BJ (cell line): Measurements from ENCODE around the gene FAM171A1. TPM values are rescaled to one million over a fixed set of nuclear protein-coding genes. Genes with fewer than 3 reads are reported as not detected.
"Not testable (repeated sequence)": the region's sequence is repeated elsewhere in the genome, so short reads cannot be mapped to it uniquely, and the experiment has no call there.

ENCODE experiments used
- CTCF ChIA-PET: fragments of 350-600 bp; formaldehyde crosslinking; extraction: SDS; loops from one replicate; lab custom pipeline; 2021; ENCODE audit warnings: antibody characterized with exemption, inconsistent platforms; lab: Yijun Ruan, JAX
- POLR2A ChIA-PET: fragments of 300-600 bp; sonication (Branson Sonifier 250); formaldehyde crosslinking; extraction: SDS; loops from one replicate; lab custom pipeline; 2021; ENCODE audit warnings: antibody characterized with exemption; lab: Charles Lee
- DNase-seq: peaks from one replicate; pipeline ENCODE4 v3.0.0-alpha.2; 2011; ENCODE audit warnings: low read depth
- H3K27me3 ChIP-seq: 2 replicates; pipeline ENCODE4 v1.6.0; 2011; ENCODE audit warnings: low read length; ENCODE audit not compliant: control insufficient read depth, insufficient read depth
- H3K36me3 ChIP-seq: 2 replicates; pipeline ENCODE4 v1.5.1; 2011; ENCODE audit warnings: low read length; ENCODE audit not compliant: control insufficient read depth, insufficient read depth
- H3K4me3 ChIP-seq: 2 replicates; pipeline ENCODE4 v1.5.1; 2011; ENCODE audit warnings: low read depth, mild to moderate bottlenecking, control low read depth, low read length
- polyA plus RNA-seq: library from polyadenylated mRNA; depleted of rRNA; stranded (reverse); fragments of >200 nt; gene quantifications from 2 replicates; pipeline ENCODE4 v1.2.3, GENCODE V29; 2011
- TF ChIP-seq, protein P1 (sequence below): IDR thresholded peaks from 2 replicates; pipeline ENCODE4 v1.5.1; 2011; ENCODE audit warnings: low read depth, mild to moderate bottlenecking, control low read depth, inconsistent platforms, low read length, moderate library complexity; ENCODE audit not compliant: insufficient read depth

FAM171A1 gene
- polyA plus RNA-seq, 1 experiment = 18.4 TPM

DNA sequence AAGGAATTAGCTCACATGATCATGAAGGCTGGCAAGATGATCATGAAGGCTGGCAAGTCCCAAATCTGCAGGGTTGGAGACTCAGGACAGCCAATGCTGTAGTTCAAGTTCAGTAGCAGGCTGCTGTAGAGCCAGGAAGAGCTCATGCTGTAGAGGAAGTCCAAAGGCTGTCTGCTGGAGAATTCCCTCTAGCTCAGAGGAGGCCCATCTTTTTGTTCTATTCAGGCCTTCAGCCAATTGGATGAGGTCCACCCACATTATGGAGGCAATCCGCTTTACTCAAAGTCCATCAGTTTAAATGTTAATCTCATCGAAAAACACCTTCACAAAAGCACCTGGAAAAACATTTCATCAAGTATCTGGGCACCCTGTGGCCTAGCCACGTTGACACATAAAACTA lies 24.8 kb upstream of the FAM171A1 start:
- CTCF ChIA-PET = no interaction called here
- no peak overlapping the region for H3K4me3 ChIP-seq
- POLR2A ChIA-PET = no interaction called here
- TF ChIP-seq, protein P1, sequence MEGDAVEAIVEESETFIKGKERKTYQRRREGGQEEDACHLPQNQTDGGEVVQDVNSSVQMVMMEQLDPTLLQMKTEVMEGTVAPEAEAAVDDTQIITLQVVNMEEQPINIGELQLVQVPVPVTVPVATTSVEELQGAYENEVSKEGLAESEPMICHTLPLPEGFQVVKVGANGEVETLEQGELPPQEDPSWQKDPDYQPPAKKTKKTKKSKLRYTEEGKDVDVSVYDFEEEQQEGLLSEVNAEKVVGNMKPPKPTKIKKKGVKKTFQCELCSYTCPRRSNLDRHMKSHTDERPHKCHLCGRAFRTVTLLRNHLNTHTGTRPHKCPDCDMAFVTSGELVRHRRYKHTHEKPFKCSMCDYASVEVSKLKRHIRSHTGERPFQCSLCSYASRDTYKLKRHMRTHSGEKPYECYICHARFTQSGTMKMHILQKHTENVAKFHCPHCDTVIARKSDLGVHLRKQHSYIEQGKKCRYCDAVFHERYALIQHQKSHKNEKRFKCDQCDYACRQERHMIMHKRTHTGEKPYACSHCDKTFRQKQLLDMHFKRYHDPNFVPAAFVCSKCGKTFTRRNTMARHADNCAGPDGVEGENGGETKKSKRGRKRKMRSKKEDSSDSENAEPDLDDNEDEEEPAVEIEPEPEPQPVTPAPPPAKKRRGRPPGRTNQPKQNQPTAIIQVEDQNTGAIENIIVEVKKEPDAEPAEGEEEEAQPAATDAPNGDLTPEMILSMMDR = no peak
- DNase-seq = no peak
- peaks cover 4% of the 10 kb centered on the region; the same call in 1 of the 2 replicates for H3K27me3 ChIP-seq
- no peaks in the 10 kb centered on the region for H3K36me3 ChIP-seq

DNA sequence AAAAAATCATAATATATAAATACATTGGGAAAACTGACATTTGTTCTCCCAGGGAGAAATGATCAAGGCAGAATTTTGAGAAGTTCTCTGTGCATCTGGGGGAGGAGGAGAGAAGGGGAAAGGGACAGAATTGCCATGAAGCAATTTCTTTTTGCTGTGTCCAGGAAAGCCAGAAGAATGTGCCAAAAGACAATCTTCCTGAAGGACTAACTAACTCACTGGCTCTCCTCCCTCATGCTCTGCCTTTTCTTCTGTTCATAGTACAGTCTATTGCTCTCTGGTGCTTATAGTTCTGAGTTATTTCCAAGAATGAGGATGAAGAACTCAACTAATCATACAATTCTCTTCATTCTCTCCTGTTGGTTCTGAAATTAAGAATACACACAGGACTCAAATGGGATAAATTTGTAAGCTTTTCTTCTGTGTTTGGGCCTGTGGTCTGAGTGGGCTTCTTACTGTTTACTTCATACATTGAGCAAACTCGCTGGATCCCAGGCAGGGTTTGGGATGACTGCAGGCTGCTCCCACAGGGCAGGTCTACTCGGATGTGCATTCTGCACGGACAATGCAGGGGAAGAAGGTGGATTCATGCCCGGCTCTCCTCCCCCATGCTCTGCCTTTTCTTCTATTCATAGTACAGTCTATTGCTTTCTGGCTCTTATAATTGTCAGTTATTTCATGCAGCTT lies 22.2 kb upstream of the FAM171A1 start:
- no peak for DNase-seq
- ChIA-PET POLR2A (no interaction called here), CTCF (interaction anchor here (0.6 kb wide), 1 partner anchor 264 kb away, joined by 3 read pairs; no protein-coding TSS in a partner anchor)
- no peaks in the 10 kb centered on the region for H3K36me3 ChIP-seq
- TF ChIP-seq, protein P1 = no peak
- H3K4me3 ChIP-seq = no peak overlapping the region
- H3K27me3 ChIP-seq = no peaks in the 10 kb centered on the region

DNA sequence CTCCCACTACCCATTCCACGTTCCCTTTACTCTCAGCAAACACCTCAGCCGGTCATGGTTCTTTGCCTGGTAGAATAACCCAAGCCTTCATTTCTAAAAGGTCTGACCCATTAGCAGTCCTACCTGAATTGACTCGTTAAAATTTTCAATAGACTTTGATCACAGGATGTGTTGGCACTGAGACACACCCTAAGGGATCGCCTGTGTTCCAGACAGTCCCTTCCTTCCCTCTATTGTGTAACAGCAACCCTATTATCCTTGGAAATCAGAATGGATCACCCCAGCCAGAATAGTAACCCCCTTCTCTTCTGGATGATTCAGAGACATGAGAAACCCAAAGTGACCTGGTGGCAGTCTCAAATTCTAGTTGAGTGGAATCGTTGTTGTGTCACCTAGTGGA lies 20.4 kb upstream of the FAM171A1 start:
- ChIA-PET CTCF (no interaction called here), POLR2A (no interaction called here)
- H3K36me3 ChIP-seq = no peaks in the 10 kb centered on the region
- no peak overlapping the region for H3K4me3 ChIP-seq
- DNase-seq = no peak
- TF ChIP-seq, protein P1 = no peak
- peaks cover 3% of the 10 kb centered on the region for H3K27me3 ChIP-seq

DNA sequence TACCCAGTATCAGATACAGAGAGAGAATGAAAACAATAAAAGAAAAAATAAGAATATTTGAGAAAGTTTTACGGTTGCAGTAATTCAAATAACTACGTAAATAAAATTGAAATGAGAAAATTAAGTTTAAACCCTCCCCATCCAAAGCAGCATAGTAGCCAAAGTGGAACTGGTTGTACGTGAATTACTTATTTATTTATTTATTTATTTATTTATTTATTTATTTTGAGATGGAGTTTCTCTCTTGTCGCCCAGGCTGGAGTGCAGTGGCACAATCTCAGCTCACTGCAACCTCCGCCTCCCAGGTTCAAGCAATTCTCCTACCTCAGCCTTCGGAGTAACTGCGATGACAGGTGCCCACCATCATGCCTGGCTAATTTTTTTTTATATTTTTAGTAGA lies 17.1 kb upstream of the FAM171A1 start:
- DNase-seq, H3K27me3 ChIP-seq, CTCF ChIA-PET, POLR2A ChIA-PET, H3K4me3 ChIP-seq, H3K36me3 ChIP-seq: not testable (repeated sequence)

DNA sequence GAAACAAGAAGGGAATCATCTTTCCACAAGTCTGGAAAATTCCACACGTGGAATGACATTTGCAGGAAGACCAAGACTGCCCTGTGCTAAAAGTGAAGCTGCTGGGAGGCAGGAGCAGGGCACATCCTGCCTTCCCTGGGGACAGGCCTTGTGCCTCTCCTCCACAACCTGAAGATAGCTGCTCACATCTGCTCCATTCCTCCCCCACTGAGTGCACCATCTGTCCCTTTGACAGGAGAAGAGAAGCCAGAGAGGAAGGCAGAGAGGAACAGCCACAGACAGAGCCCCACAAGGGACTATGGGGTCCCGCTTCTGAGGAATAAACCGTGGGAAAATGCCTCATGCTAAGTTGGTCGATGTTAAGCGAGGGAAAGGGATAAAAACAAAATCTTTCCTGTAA lies 15.9 kb upstream of the FAM171A1 start:
- no peak for DNase-seq
- Histone ChIP-seq H3K4me3 (no peak overlapping the region), H3K36me3 (no peaks in the 10 kb centered on the region), H3K27me3 (peaks cover 7% of the 10 kb centered on the region)
- TF ChIP-seq, protein P1 = no peak
- ChIA-PET POLR2A (no interaction called here), CTCF (interaction anchor here (2.2 kb wide), 1 partner anchor 11 kb away, joined by 6 read pairs; no protein-coding TSS in a partner anchor)
